ENCODE data around the gene MYLK. TPM values are rescaled to one million over a fixed set of nuclear protein-coding genes. Genes with fewer than 3 reads are reported as not detected.

Gene MYLK
- polyA plus RNA-seq, 3 donors, result 0.35 to 1.3 (median 0.51) TPM

DNA sequence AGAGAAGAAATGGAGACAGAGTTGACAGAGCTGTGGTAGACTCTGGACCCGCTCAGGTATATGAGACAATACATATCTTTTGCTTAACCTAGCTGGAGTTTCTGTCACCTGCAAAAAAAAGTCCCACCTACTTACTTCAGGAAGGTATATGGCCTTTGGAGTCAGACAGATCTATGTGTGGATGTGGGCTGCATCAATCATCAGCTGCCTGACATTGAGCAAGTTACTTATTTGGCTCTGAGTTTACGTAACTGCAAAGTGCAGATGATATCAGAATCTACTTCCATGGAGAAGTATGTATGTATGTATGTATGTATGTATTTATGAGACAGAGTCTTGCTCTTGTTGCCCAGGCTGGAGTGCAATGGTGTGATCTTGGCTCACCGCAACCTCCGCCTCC is 124.3 kb downstream of the MYLK start:
- peaks cover 0 to 3% (median 0%) of the 10 kb centered on the region in 7 donors for H3K9me3 Mint-ChIP-seq
- no peaks in the 10 kb centered on the region for H4K20me1 ChIP-seq (ENCODE audit: insufficient read depth, low read length)
- no peaks in the 10 kb centered on the region for H3K79me2 ChIP-seq (ENCODE audit: insufficient read depth, low read length)
- H3K36me3 ChIP-seq (replicated peaks in 1 of 2; ENCODE audit: control insufficient read depth in 1 of 2, insufficient read depth in 2 of 2, low read length in 2 of 2), result no peaks in the 10 kb centered on the region
- no peak overlapping the region for H2AFZ ChIP-seq (ENCODE audit: insufficient read depth, low read depth, low read length, poor library complexity, severe bottlenecking)
- DNase-seq, result no peak
- H3K36me3 Mint-ChIP-seq, result no peaks in the 10 kb centered on the region
- TF ChIP-seq, protein P1, sequence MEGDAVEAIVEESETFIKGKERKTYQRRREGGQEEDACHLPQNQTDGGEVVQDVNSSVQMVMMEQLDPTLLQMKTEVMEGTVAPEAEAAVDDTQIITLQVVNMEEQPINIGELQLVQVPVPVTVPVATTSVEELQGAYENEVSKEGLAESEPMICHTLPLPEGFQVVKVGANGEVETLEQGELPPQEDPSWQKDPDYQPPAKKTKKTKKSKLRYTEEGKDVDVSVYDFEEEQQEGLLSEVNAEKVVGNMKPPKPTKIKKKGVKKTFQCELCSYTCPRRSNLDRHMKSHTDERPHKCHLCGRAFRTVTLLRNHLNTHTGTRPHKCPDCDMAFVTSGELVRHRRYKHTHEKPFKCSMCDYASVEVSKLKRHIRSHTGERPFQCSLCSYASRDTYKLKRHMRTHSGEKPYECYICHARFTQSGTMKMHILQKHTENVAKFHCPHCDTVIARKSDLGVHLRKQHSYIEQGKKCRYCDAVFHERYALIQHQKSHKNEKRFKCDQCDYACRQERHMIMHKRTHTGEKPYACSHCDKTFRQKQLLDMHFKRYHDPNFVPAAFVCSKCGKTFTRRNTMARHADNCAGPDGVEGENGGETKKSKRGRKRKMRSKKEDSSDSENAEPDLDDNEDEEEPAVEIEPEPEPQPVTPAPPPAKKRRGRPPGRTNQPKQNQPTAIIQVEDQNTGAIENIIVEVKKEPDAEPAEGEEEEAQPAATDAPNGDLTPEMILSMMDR (IDR thresholded peaks at IDR 0.05), result no peak
- WGBS (ENCODE audit: insufficient coverage), result no CpG with 5 or more reads among the region's 4 CpGs
- no peak overlapping the region for H3K4me2 ChIP-seq (replicated peaks; ENCODE audit: extremely low read depth, low read length, poor library complexity, severe bottlenecking)
- H3K9me3 ChIP-seq (replicated peaks in 1 of 2; ENCODE audit: control insufficient read depth in 1 of 2, insufficient read depth in 1 of 2, low read length in 2 of 2), result no peaks in the 10 kb centered on the region
- no peak overlapping the region for H3K27ac Mint-ChIP-seq
- no peak overlapping the region for H3K27ac ChIP-seq (ENCODE audit: low read depth in 1 of 2, low read length in 2 of 2)
- H3K27me3 ChIP-seq (ENCODE audit: control insufficient read depth in 2 of 2, insufficient read depth in 2 of 2, low read length in 2 of 2), result no peaks in the 10 kb centered on the region
- no peaks in the 10 kb centered on the region for H3K27me3 Mint-ChIP-seq (ENCODE audit: low read depth in 3 of 3)
- intact Hi-C loops (cut with micrococcal nuclease), result no loop called here
- peaks cover 10% of the 10 kb centered on the region in 2 donors for H3K4me1 ChIP-seq (ENCODE audit: control insufficient read depth in 1 of 2, insufficient read depth in 2 of 2, low read length in 2 of 2)
- H3K4me3 Mint-ChIP-seq, result no peak overlapping the region
- no peak overlapping the region for H3K9ac ChIP-seq (ENCODE audit: insufficient read depth, low read length, poor library complexity, severe bottlenecking)
- peaks cover 27% of the 10 kb centered on the region for H3K4me1 Mint-ChIP-seq
- H3K4me3 ChIP-seq (replicated peaks in 1 of 3; ENCODE audit: low read depth in 2 of 3, low read length in 3 of 3), result no peak overlapping the region

DNA sequence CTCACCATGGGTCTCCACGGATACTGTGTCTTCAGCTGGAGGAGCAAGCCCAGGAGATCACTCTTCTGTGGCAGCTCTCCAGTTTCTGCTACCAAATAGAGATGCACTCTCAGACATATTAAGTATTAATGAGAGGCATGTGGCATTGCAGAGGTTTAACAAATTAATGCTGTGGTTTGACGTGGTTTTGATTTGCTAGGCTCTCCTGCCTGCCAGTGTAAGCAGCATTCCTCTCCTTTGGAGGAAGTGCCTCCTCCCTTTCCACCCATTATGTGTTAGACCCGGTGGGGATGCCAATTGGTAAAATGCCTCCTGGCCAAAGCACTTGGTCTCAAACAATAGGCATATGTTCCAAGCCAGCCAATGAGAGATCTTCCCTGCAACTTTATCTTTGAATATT is 124.8 kb downstream of the MYLK start:
- no peak overlapping the region for H3K4me3 ChIP-seq (replicated peaks in 1 of 3; ENCODE audit: low read depth in 2 of 3, low read length in 3 of 3)
- no peak overlapping the region for H3K27ac ChIP-seq (ENCODE audit: low read depth in 1 of 2, low read length in 2 of 2)
- H3K9me3 ChIP-seq (replicated peaks in 1 of 2; ENCODE audit: control insufficient read depth in 1 of 2, insufficient read depth in 1 of 2, low read length in 2 of 2), result no peaks in the 10 kb centered on the region
- Mint-ChIP-seq H3K36me3 (no peaks in the 10 kb centered on the region), H3K4me1 (peaks cover 22% of the 10 kb centered on the region), H3K27me3 (ENCODE audit: low read depth in 3 of 3) (no peaks in the 10 kb centered on the region), H3K27ac (no peak overlapping the region), H3K9me3 (no peaks in the 10 kb centered on the region), H3K4me3 (no peak overlapping the region)
- H3K4me2 ChIP-seq (replicated peaks; ENCODE audit: extremely low read depth, low read length, poor library complexity, severe bottlenecking), result no peak overlapping the region
- H4K20me1 ChIP-seq (ENCODE audit: insufficient read depth, low read length), result no peaks in the 10 kb centered on the region
- no peaks in the 10 kb centered on the region for H3K27me3 ChIP-seq (ENCODE audit: control insufficient read depth in 2 of 2, insufficient read depth in 2 of 2, low read length in 2 of 2)
- H3K36me3 ChIP-seq (replicated peaks in 1 of 2; ENCODE audit: control insufficient read depth in 1 of 2, insufficient read depth in 2 of 2, low read length in 2 of 2), result no peaks in the 10 kb centered on the region
- no peak for DNase-seq
- no peak overlapping the region for H2AFZ ChIP-seq (ENCODE audit: insufficient read depth, low read depth, low read length, poor library complexity, severe bottlenecking)
- intact Hi-C loops (cut with micrococcal nuclease), result no loop called here
- 100% methylated on average over 1 of the region's 3 CpGs for WGBS (ENCODE audit: insufficient coverage)
- peaks cover 10% of the 10 kb centered on the region in 2 donors for H3K4me1 ChIP-seq (ENCODE audit: control insufficient read depth in 1 of 2, insufficient read depth in 2 of 2, low read length in 2 of 2)
- no peak overlapping the region for H3K9ac ChIP-seq (ENCODE audit: insufficient read depth, low read length, poor library complexity, severe bottlenecking)
- no peaks in the 10 kb centered on the region for H3K79me2 ChIP-seq (ENCODE audit: insufficient read depth, low read length)
- TF ChIP-seq, protein P1 (IDR thresholded peaks at IDR 0.05), result no peak

Measured in CD14-positive monocyte (primary cell).